HCT116 (cell line): ENCODE measurements around the gene ECI2.

Experiments used
- EZH2phosphoT487 ChIP-seq: fragments of 200-600 bp; IDR thresholded peaks from 2 replicates; pipeline ENCODE4 v1.6.1; 2018; ENCODE audit warnings: antibody characterized with exemption, borderline replicate concordance
- TCF7L2 ChIP-seq: IDR thresholded peaks from 2 replicates; pipeline ENCODE4 v1.7.0; 2011; ENCODE audit warnings: borderline replicate concordance, inconsistent platforms; ENCODE audit not compliant: insufficient read depth, insufficient read length; ENCODE audit errors: extremely low read depth
- TF ChIP-seq, protein P1 (sequence below): IDR thresholded peaks from 2 replicates; pipeline ENCODE4 v1.6.1; 2012; ENCODE audit warnings: low read depth
- TF ChIP-seq, protein P2 (sequence below), 3 experiments: fragments of 200-600 bp in 1 of 3; sonication (generic) in 1 of 3; IDR thresholded peaks in 2 of 3; conservative IDR thresholded peaks in 1 of 3; 2 replicates each; pipeline ENCODE4 v1.5.1; 2012 to 2017; ENCODE audit warnings: low read depth in 2 of 3, low read length in 2 of 3, antibody characterized with exemption in 1 of 3, borderline replicate concordance in 1 of 3, control low read depth in 1 of 3, mild to moderate bottlenecking in 1 of 3, mixed read lengths in 1 of 3, mixed run types in 1 of 3, moderate library complexity in 1 of 3; ENCODE audit not compliant: insufficient read depth in 1 of 3
- TF ChIP-seq, protein P3 (sequence below): IDR thresholded peaks from 2 replicates; pipeline ENCODE4 v1.6.1; 2012

DNA sequence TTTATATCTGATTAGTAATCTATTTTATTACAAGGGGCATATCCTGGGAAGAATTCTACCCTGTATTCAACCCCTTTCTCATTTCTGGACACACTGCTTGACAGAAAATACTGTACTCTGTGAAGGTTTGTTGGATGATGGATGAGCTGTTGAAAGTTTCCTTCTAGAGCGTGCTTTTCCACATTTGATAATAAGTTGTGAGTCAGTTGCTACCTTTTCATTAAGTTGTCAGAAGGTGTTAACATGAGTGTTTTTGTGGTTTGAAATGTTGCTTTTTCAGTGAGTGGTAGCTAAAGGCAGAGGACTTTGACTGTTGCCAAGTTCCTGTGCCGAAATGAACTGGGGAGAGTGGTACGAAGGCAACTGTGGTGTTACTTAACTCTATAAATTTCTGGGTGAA lies 3.9 kb upstream of the ECI2 start:
- TF ChIP-seq EZH2phosphoT487 (no peak), TCF7L2 (no peak)
- TF ChIP-seq, protein P1, sequence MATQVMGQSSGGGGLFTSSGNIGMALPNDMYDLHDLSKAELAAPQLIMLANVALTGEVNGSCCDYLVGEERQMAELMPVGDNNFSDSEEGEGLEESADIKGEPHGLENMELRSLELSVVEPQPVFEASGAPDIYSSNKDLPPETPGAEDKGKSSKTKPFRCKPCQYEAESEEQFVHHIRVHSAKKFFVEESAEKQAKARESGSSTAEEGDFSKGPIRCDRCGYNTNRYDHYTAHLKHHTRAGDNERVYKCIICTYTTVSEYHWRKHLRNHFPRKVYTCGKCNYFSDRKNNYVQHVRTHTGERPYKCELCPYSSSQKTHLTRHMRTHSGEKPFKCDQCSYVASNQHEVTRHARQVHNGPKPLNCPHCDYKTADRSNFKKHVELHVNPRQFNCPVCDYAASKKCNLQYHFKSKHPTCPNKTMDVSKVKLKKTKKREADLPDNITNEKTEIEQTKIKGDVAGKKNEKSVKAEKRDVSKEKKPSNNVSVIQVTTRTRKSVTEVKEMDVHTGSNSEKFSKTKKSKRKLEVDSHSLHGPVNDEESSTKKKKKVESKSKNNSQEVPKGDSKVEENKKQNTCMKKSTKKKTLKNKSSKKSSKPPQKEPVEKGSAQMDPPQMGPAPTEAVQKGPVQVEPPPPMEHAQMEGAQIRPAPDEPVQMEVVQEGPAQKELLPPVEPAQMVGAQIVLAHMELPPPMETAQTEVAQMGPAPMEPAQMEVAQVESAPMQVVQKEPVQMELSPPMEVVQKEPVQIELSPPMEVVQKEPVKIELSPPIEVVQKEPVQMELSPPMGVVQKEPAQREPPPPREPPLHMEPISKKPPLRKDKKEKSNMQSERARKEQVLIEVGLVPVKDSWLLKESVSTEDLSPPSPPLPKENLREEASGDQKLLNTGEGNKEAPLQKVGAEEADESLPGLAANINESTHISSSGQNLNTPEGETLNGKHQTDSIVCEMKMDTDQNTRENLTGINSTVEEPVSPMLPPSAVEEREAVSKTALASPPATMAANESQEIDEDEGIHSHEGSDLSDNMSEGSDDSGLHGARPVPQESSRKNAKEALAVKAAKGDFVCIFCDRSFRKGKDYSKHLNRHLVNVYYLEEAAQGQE, result no peak
- TF ChIP-seq, protein P2, sequence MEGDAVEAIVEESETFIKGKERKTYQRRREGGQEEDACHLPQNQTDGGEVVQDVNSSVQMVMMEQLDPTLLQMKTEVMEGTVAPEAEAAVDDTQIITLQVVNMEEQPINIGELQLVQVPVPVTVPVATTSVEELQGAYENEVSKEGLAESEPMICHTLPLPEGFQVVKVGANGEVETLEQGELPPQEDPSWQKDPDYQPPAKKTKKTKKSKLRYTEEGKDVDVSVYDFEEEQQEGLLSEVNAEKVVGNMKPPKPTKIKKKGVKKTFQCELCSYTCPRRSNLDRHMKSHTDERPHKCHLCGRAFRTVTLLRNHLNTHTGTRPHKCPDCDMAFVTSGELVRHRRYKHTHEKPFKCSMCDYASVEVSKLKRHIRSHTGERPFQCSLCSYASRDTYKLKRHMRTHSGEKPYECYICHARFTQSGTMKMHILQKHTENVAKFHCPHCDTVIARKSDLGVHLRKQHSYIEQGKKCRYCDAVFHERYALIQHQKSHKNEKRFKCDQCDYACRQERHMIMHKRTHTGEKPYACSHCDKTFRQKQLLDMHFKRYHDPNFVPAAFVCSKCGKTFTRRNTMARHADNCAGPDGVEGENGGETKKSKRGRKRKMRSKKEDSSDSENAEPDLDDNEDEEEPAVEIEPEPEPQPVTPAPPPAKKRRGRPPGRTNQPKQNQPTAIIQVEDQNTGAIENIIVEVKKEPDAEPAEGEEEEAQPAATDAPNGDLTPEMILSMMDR (IDR thresholded peaks at IDR 0.05 in 2 of 3, conservative IDR thresholded peaks at IDR 0.05 in 1 of 3; ENCODE audit: borderline replicate concordance in 1 of 3, insufficient read depth in 1 of 3, low read depth in 2 of 3, low read length in 2 of 3), result no peak
- TF ChIP-seq, protein P3, sequence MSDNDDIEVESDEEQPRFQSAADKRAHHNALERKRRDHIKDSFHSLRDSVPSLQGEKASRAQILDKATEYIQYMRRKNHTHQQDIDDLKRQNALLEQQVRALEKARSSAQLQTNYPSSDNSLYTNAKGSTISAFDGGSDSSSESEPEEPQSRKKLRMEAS, result no peak
